T1000 (cell line): ENCODE data around the gene ZPBP2.
"Not testable (repeated sequence)": the region's sequence is repeated elsewhere in the genome, so short reads cannot be mapped to it uniquely, and the experiment has no call there.

Source experiments
- DNase-seq: peaks from one replicate; lab custom pipeline; 2025; ENCODE audit warnings: mixed read lengths; lab: John Stamatoyannopoulos, UW

Gene ZPBP2, protein sequence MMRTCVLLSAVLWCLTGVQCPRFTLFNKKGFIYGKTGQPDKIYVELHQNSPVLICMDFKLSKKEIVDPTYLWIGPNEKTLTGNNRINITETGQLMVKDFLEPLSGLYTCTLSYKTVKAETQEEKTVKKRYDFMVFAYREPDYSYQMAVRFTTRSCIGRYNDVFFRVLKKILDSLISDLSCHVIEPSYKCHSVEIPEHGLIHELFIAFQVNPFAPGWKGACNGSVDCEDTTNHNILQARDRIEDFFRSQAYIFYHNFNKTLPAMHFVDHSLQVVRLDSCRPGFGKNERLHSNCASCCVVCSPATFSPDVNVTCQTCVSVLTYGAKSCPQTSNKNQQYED

DNA sequence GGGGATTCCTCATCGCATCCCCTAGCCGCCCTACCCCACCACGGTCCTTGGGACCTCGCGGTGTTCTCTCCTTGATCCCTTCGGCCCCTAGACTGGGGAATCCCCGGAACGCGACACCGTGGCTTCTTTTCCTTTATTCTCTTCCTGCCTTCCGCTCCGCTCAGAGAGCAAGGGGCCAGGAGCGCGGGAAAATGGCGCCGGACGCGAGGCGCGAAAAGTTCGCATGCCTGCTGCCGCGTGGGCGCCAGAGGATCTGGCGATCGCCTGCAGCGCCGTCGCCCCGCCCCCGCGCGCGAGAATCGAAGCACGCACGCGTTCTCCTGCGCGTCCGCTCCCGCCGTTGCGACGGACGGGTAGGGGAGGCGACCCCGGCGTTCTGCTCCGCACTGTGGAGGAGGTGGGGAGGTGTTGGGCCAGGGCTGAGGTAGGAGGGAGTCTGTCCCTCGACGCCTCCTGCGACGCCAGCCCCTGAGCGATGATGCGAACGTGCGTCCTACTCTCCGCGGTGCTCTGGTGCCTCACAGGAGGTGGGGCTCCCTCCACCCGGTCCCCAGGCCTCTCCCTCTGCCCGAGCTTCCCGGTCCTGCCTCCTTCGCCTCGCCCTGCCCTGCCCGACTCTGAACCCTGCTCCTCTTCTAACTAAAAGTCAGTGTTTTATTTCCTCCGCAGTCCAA lies at the start of gene ZPBP2:
Gene ZPBP2 (plus strand): TSS at position 323 of the 674 bp plus-strand sequence. CDS start 153 bp downstream, at position 476.
- DNase-seq: no peak

DNA sequence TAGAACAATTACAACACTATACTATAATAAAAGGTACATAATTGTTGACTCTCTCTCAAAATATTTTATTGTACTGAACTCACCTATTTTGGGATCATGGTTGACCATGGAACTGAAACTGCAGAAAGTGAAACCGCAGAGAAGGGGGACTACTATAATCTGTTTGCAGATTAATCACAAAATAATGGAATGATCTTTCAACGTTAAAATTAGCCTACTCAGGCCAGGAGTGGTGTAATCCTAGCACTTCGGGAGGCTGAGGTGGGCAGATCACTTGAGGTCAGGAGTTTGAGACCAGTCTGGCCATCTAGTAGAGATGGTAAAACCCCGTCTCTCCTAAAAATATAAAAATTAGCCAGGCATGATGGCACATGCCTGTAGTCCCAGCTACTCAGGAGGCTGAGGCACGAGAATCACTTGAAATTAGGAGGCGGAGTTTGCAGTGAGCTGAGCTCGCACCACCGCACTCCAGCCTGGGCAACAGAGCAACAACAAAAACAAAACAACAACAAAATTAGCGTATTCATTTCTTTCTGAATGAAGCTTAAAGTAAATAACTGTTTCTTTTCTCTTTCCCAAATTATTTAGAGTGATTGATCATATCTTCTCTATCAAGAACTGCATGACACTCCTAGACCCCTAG lies 49.5 kb upstream of the ZPBP2 start:
- no peak for DNase-seq

DNA sequence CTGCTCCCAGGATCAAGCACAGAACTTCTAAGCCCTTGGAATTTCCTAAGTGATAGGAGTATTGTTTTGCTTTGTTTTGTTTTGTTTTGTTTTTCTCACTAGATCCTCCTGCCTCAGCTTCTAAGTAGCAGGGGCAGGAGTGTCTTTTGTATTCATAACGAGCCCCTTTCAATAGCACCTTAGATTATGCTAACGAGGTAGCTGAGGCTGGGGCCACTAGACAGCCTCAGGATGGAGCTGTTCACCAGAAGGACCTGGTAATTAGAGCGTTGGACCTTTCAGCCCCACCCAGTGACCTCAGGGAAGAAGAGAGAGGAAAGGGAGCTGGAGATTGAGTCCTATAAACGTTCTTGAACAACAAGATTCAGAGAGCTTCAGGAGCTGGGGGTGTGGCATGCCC lies 47.5 kb upstream of the ZPBP2 start:
- no peak for DNase-seq

DNA sequence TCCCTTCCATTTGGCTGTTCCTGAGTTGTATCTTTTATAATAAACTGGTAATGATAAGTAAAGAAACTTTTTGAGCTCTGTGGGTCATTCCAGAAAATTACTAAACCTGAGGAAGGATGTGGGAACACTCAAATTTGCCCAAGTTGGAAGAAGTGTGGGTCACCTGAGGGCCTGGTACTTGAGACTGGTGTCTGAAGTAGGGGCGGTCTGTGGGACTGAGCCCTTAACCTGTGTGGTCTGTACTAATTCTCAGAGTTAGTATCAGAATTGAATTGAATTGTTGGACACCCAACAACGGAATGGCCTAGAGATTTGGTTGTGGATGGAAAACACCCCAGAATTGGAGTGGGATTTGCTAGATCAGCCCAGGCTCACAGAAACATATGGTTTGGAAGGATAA lies 47.0 kb upstream of the ZPBP2 start:
- DNase-seq: no peak

DNA sequence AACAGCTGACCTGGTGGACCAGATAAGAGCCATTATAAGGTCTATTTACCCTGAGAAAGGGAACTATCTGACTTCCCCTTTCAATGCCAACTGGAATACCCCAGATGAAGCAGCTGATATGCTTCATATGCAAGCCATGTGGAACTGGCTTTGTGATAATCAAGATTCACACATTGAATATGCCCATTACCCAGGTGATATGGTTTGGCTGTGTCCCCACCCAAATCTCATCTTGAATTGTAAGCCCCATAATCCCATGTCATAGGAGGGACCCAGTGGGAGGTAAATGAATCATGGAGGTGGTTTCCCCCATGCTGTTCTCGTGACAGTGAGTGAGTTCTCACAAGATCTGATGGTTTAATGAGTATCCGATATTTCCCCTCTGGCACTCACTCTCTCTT lies 46.0 kb upstream of the ZPBP2 start:
- no peak for DNase-seq

DNA sequence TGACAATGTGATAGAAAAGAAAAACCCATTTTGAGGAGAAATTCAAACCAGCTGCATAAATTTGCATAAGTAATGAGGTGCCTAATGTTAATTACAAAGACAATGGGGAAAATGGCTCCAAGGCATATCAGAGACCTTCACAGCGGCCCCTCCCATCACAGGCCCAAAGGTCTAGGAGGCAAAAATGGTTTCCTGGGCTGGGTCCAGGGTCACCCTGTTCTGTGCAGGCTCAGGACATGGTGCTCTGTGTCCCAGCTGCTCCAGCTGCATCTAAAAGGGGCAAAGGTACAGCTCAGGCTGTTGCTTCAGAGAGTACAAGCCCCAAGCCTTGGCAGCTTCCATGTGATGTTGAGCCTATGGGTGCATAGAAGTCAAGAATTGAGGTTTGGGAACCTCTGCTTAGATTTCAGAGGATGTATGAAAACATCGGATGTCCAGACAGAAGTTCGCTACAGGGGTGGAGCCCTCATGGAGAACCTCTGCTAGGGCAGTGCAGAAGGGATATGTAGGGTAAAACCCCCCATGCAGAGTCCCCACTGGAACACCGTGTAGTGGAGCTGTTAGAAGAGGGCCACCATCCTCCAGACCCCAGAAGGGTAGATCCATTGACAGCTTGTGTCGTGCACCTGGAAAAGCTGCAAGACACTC lies 44.5 kb upstream of the ZPBP2 start:
- DNase-seq: no peak

DNA sequence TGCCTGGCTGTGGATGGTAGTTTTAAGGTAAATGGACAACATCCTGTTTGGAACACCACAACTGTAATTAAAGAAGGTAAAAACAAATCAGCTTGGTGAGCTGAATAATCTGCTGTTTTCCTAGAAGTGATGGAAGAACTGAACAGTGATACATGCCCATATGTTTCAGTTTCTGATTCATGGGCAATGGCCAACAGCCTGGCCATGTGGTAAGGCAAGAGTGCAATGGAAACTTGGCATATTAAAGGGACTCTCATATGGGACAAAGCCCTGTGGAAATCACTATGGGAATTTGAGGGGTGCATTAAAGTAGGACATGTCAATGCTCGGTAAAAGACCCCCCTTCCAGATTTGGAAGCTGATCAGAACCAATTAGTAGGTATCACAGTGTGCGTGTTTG lies 41.7 kb upstream of the ZPBP2 start:
- no peak for DNase-seq

DNA sequence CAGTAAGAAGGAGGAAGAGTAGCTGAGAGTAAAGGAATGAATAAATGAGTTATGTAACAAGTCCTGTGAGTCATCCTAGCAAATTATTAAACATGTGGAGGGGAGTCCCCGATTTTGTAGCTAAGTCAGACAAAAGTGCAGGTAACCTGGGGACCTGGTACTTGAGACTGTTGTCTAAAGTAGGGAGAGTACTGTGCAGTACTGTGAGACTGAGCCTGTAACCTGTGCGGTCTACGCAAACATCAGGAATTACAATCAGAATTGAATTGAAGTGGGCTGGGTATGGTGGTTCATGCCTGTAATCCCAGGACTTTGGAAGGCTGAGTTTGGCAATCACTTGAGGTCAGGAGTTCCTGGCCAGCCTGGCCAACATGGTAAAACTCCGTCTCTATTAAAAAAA lies 39.6 kb upstream of the ZPBP2 start:
- DNase-seq: no peak

DNA sequence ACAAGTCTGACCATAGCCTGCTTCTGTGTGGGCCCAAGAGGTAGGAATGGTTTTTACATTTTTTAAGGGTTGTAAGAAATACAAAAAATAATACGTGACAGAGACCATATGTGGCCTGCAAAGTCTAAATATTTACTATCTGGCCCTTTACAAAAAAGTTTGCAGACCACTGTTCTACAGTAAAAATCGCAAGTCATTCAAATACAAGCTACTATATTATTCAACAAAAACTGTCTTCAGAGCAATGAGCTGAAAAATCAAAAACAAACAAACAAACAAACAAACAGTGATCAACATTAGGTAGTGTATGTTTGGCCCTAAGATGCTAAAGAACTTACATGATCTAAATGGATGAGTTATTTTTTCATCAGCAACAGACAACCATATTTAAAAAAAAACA lies 36.4 kb upstream of the ZPBP2 start:
- DNase-seq: no peak

DNA sequence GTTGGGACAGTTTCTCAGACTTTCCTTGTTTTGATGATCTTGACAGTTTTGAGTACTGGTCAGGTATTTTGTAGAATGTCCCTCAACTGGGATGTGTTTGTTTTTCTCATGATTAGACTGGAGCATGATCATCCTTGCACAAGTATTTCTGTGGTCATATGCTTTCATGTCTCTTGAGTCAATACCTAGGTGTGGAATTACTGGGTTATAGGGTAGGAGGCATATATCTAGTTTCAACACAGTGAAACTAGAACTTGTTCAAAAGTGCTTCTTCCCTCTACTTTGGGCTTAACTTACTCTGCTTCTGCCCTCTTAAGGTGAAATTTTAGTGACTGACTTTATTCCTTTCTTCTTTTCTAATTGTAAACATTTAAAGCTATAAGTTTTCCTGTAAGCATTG lies 34.0 kb upstream of the ZPBP2 start:
- no peak for DNase-seq

DNA sequence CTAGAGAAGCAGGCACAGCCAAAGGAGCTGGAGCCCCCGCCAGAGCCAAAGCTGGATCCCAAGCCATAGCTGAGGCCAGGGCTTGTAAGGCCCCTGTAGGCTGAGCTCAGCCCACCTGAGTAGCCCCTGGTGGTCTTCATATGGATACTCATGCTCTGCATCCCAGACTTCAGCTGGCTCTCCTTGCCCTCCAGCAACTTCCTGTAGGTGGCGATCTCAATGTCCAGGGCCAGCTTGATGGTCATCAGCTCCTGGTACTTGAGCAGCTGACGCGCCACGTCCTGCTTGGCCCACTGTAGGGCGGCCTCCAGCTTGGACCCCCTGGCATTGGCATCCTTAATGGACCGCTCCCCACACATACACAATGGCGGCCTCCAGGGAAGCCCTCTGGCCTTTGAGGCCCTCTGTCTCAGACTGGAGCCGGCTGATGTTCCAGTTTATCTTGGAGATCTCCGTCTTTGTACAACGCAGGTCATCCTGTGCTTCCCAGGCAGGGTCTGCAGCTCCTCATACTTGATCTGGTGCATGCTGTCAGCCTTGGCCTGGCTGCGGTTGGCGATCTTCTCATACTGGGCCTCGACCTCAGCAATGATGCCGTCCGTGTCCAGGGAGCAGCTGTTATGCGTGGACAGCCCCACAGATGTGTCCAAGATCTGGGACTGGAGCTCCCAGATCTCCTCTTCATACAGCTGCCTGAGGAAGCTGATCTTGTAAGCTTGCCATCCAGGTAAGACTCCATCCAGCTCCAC lies 32.8 kb upstream of the ZPBP2 start:
- DNase-seq: no peak

DNA sequence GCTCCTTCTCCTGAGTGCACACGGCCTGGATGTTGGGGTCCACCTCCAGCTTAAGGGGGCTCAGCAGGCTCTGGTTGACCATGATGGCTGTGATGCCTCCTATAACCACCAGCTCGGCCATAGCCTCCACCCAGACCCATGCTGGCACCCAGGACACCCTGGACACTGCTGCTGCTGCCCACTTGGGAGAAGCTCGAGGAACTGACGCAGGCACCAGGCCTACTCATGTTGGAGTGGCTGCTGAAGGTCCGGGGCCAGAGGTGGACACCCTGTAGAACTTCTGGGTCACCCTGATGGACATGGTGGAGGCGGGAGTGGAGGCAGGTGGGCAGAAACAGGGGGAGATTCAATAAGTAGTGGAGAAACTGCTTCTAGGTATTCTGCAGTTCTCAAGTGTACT lies 31.9 kb upstream of the ZPBP2 start:
- DNase-seq: no peak

DNA sequence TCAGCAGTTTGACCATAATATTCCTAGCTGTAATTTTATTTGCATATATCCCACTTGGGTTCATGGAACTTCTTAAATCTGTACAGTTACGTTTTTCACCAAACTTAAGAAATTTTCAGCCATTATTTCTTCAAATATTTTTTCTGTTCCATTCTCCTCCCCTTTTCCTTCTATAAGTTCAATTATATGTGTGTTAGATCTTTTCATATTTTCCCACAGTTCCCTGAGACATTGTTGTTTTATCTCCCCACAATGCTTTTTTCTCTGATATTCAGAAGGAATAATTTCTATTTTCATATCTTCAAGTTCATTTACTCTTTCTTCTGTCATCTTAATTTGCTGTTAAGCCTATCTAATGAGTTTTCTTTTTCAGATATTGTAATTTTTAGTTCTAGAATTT lies 29.9 kb upstream of the ZPBP2 start:
- no peak for DNase-seq

DNA sequence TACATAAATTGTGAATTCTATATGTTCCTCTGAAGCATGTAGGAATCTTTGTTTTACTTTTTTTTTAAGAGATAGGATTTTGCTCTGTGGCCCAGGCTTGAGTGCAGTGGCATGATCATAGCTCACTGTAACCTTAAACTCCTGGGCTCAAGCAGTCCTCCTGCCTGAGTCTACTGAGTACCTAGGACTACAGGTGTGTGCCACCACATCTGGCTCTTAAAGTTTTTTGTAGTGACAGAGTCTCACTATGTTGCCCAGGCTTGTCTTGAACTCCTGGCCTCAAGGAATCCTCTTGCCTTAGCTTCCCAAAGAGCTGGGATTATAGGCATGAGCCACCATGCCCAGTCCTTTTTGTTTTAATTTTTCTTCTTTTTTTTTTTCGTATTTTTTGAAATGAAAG lies 29.2 kb upstream of the ZPBP2 start:
- no peak for DNase-seq

DNA sequence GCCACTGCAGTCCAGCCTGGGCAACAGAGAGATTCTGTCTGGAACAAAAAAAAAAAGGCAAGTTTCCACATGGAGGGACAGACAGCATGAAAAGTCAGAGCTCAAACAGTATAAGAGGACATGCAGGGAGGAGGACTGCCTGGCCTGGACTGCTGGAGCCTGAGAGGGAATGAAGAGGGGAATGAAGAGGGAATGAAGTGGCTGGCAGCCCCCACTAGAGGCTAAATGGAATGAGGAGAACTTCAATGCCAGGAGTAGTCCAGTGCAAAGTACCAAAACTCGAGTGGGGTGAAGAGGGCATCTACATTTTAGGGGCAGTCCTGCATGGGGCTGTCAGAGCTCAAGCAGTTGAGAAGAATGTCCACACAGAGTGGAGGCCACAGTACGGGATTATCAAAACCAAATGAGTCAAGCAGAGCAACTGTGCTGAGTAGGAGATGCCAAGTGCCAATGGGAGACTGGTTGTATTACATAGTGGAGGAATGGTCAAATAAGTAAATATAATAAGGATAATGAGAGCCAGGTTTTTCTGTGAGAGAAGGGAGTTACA lies 26.8 kb upstream of the ZPBP2 start:
- no peak for DNase-seq

DNA sequence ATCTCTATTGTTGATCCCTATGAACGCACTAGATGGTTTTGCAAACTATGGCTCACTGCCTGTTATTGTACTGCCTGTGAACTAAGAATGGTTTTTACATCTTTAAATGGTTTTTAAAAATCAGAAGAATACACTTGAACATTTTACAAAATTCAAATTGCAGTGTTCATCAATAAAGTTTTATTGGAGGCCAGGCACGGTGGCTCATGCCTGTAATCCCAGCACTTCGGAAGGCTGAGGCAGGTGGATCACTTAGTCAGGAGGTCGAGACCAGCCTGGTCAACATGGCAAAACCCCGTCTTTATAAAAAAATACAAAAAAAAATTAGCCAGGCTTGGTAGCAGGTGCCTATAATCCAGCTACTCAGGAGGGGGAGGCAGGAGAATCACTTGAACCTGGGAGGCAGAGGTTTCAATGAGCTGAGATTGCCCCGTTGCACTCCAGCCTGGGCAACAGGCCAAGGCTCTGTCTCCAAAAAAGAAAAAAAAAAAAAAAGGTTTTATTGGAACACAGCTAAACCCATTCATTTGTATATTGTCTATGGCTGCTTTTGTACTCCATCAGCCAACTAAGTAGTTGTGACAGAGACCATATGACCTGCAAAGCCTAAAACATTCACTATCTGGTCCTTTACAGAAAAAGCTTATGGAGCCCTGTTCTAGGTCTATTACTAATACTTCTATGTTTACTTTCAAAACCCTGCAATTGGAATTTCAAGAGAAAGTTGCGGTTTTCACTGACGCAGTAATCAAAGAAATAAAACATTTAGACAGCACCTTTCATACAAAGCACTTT lies 22.8 kb upstream of the ZPBP2 start:
- no peak for DNase-seq

DNA sequence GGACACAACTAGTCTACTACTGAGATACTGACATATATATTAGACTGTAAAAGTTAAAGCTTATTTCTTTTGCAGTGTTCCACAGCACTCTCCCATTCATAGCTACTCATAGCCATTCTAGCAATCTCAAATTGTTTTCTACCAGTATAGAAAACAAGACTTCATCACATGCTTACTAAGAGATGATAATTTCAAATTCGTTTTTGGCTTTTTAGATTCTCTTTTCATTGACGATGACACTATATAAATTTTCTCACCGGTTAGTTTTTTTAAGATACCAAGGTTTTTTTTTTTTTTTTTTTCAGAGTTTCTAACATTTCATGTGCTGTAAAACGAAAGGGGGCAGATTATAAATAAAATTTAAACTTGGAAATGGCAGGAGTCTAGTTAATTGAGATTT lies 21.8 kb upstream of the ZPBP2 start:
- DNase-seq: no peak

DNA sequence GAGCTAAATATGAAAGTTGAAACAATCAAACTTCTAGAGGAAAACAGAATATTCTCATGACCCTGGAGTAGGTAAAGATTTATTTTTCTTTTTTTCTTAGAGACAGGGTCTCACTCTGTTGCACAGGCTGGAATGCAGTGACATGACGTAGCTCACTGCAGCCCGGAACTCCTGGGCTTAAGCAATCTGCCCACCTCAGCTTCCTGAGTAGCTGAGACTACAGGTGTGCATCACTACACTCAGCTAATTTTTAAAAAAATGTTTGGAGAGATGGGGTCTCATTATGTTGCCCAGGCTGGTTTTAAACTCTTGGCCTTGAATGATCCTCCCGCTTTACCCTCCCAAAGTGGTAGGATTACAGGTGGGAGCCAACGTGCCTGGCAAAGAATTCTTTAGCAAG lies 19.4 kb upstream of the ZPBP2 start:
- DNase-seq: no peak

DNA sequence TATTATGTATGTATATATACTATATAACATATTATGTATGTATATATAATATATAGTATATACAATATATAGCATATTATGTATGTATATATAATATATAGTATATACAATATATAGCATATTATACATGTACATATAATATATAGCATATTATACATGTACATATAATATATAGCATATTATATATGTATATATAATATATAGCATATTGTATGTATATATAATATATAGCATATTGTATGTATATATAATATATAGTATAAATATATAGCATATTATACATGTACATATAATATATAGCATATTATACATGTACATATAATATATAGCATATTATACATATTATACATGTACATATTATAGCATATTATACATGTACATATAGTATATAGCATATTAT lies 17.8 kb upstream of the ZPBP2 start:
- DNase-seq: not testable (repeated sequence)

DNA sequence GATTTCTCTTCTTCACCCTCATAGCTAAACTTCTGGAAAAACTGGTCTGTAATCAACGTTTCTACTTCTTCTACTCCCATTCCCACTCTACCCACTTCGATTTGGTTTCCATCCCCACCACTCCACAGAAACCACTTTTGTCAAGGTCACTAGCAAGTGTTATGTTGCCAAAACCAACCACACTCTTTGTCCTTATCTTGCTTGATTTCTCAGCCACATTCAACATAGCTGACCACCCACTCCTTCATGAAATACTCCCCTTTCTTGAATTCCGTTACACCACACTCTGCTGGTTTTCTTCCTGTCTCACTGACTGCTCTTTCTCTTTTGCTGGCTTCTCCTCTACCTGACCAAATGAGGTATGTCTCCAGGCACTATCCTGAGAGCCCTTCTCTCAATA lies 15.8 kb upstream of the ZPBP2 start:
- no peak for DNase-seq

DNA sequence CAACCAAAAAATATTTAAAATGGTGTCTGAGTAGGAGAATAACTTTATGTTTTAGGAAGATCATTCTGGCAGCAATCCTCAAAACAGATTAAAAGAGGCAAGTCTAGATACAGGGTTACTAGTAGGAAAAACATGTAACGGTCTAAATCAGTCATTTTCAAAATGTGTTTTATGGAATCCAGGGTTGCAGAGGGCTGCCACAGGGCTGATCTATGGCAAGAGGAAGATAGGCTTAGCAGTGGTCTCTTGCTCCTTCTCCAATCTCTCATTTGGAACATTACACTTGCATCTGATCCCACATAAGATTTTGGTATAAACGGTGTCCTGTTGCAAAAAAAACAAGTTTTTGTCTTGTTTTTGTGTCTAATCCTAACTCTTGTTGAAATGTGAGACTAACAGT lies 13.1 kb upstream of the ZPBP2 start:
- DNase-seq: no peak
